H1 (cell line): ENCODE results near the gene ARMC9. TPM values are rescaled to one million over a fixed set of nuclear protein-coding genes. Genes with fewer than 3 reads are reported as not detected.

Source experiments
- polyA plus RNA-seq, 7 experiments: library from polyadenylated mRNA; depleted of rRNA in 3 of 7; stranded (reverse) in 5 of 7; unstranded in 2 of 7; fragments of >200 nt in 5 of 7; fragments of 200-250 nt in 2 of 7; gene quantifications; 1 replicate in 5 of 7; 2 replicates in 1 of 7; 4 replicates in 1 of 7; pipeline versions ENCODE4 v1.2.1 to v1.2.3, GENCODE V29; 2011 to 2013; ENCODE audit warnings: missing spikeins in 2 of 7, mixed read lengths in 2 of 7
- total RNA-seq: library from RNA; stranded (reverse); fragmentation: NEBNext Ultra II Directional; extraction: Animal tissue kit (Norgen Biotek cat#: 25700); gene quantifications from 2 replicates; pipeline ENCODE4 v1.2.1, GENCODE V29; 2021
- TF ChIP-seq, protein P1 (sequence below): fragments of 300-600 bp; sonication (generic); IDR thresholded peaks from 2 replicates; pipeline ENCODE4 v1.7.1; 2012; ENCODE audit warnings: low read length, moderate library complexity, mild to moderate bottlenecking, inconsistent platforms; ENCODE audit not compliant: insufficient replicate concordance

The ARMC9 gene
- total and polyA plus RNA-seq, 2 of the 8 experiments (the other 6 are each of a cell fraction or from before 2014, with no cell fraction given), result 23.2 to 36.1 TPM

DNA sequence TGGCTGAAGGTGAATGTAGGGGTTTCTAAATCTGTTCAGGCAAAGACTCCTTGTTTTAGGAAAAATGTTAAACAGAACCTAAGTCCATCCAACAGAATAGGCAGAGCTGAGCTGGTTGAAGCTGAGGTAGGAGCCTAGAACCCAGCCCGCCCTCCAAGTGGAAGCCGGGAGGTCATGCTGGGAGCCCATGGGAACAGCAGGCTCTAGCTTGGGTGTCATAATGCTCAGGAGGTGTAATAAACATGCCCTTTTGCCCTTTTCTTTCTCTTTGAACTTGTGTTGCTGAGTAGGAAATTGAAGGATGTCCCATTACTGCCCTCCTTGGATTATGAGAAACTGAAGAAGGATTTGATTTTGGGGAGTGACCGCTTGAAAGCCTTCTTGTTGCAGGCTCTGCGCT, 60.3 kb downstream of the ARMC9 start (continued):
- TF ChIP-seq, protein P1, sequence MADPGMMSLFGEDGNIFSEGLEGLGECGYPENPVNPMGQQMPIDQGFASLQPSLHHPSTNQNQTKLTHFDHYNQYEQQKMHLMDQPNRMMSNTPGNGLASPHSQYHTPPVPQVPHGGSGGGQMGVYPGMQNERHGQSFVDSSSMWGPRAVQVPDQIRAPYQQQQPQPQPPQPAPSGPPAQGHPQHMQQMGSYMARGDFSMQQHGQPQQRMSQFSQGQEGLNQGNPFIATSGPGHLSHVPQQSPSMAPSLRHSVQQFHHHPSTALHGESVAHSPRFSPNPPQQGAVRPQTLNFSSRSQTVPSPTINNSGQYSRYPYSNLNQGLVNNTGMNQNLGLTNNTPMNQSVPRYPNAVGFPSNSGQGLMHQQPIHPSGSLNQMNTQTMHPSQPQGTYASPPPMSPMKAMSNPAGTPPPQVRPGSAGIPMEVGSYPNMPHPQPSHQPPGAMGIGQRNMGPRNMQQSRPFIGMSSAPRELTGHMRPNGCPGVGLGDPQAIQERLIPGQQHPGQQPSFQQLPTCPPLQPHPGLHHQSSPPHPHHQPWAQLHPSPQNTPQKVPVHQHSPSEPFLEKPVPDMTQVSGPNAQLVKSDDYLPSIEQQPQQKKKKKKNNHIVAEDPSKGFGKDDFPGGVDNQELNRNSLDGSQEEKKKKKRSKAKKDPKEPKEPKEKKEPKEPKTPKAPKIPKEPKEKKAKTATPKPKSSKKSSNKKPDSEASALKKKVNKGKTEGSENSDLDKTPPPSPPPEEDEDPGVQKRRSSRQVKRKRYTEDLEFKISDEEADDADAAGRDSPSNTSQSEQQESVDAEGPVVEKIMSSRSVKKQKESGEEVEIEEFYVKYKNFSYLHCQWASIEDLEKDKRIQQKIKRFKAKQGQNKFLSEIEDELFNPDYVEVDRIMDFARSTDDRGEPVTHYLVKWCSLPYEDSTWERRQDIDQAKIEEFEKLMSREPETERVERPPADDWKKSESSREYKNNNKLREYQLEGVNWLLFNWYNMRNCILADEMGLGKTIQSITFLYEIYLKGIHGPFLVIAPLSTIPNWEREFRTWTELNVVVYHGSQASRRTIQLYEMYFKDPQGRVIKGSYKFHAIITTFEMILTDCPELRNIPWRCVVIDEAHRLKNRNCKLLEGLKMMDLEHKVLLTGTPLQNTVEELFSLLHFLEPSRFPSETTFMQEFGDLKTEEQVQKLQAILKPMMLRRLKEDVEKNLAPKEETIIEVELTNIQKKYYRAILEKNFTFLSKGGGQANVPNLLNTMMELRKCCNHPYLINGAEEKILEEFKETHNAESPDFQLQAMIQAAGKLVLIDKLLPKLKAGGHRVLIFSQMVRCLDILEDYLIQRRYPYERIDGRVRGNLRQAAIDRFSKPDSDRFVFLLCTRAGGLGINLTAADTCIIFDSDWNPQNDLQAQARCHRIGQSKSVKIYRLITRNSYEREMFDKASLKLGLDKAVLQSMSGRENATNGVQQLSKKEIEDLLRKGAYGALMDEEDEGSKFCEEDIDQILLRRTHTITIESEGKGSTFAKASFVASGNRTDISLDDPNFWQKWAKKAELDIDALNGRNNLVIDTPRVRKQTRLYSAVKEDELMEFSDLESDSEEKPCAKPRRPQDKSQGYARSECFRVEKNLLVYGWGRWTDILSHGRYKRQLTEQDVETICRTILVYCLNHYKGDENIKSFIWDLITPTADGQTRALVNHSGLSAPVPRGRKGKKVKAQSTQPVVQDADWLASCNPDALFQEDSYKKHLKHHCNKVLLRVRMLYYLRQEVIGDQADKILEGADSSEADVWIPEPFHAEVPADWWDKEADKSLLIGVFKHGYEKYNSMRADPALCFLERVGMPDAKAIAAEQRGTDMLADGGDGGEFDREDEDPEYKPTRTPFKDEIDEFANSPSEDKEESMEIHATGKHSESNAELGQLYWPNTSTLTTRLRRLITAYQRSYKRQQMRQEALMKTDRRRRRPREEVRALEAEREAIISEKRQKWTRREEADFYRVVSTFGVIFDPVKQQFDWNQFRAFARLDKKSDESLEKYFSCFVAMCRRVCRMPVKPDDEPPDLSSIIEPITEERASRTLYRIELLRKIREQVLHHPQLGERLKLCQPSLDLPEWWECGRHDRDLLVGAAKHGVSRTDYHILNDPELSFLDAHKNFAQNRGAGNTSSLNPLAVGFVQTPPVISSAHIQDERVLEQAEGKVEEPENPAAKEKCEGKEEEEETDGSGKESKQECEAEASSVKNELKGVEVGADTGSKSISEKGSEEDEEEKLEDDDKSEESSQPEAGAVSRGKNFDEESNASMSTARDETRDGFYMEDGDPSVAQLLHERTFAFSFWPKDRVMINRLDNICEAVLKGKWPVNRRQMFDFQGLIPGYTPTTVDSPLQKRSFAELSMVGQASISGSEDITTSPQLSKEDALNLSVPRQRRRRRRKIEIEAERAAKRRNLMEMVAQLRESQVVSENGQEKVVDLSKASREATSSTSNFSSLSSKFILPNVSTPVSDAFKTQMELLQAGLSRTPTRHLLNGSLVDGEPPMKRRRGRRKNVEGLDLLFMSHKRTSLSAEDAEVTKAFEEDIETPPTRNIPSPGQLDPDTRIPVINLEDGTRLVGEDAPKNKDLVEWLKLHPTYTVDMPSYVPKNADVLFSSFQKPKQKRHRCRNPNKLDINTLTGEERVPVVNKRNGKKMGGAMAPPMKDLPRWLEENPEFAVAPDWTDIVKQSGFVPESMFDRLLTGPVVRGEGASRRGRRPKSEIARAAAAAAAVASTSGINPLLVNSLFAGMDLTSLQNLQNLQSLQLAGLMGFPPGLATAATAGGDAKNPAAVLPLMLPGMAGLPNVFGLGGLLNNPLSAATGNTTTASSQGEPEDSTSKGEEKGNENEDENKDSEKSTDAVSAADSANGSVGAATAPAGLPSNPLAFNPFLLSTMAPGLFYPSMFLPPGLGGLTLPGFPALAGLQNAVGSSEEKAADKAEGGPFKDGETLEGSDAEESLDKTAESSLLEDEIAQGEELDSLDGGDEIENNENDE, result no peak
- TF ChIP-seq, all 59 proteins: peak for 0
